HUES48 (cell line): Measurements from ENCODE around the gene TPRA1.

Experiments
- H3K27ac ChIP-seq: one replicate; pipeline ENCODE4 v1.7.0; 2013; ENCODE audit warnings: low read depth, low read length, inconsistent platforms
- H3K27me3 ChIP-seq: 2 replicates; pipeline ENCODE4 v1.6.1; 2013; ENCODE audit warnings: mild to moderate bottlenecking, low read length; ENCODE audit not compliant: control insufficient read depth, insufficient read depth
- H3K36me3 ChIP-seq: 2 replicates; pipeline ENCODE4 v1.6.1; 2013; ENCODE audit warnings: low read length; ENCODE audit not compliant: control insufficient read depth, insufficient read depth
- H3K4me1 ChIP-seq: 2 replicates; pipeline ENCODE4 v1.6.1; 2013; ENCODE audit warnings: mild to moderate bottlenecking, low read length; ENCODE audit not compliant: control insufficient read depth, insufficient read depth
- H3K4me3 ChIP-seq: 2 replicates; pipeline ENCODE4 v1.5.1; 2013; ENCODE audit warnings: mild to moderate bottlenecking, low read depth, low read length
- H3K9ac ChIP-seq: 2 replicates; pipeline ENCODE4 v1.6.1; 2013; ENCODE audit warnings: mild to moderate bottlenecking, low read depth, low read length, moderate library complexity
- H3K9me3 ChIP-seq: 2 replicates; pipeline ENCODE4 v1.6.1; 2013; ENCODE audit warnings: low read length; ENCODE audit not compliant: control insufficient read depth, insufficient read depth

Gene TPRA1

GRCh38 chr3:127628788-127629466 lies 38.4 kb upstream of the TPRA1 start, which contains the start of gene PODXL2:
TSS of gene PODXL2 (plus strand) at chr3:127629185. CDS start at chr3:127629220, 35 bp downstream.
- no peak within 1 kb of the TSS for H3K9ac ChIP-seq
- H3K36me3 ChIP-seq: no peaks in the 10 kb centered on the region
- H3K27ac ChIP-seq: no peak within 1 kb of the TSS

GRCh38 chr3:127628426-127628787 lies 37.9 kb upstream of the TPRA1 start:
- Histone ChIP-seq H3K27me3 (peaks cover 38% of the 10 kb centered on the region), H3K4me1 (peaks cover 5% of the 10 kb centered on the region), H3K27ac (no peak overlapping the region), H3K9ac (no peak overlapping the region), H3K9me3 (0 out of 2 replicates have a peak, but pooled peaks cover 5% of the 10 kb centered on the region), H3K36me3 (no peaks in the 10 kb centered on the region), H3K4me3 (no peak overlapping the region)

More at GRCh38 chr3:127628788-127629466, 38.4 kb upstream of the TPRA1 start, which contains the start of gene PODXL2:
- Histone ChIP-seq H3K4me1 (peaks cover 10% of the 10 kb centered on the region), H3K4me3 (peak within 1 kb of the TSS; percentile 60), H3K9me3 (0 out of 2 replicates have a peak, but pooled peaks cover 5% of the 10 kb centered on the region), H3K27me3 (peaks cover 38% of the 10 kb centered on the region)

- H3K4me1 ChIP-seq: no peaks in the 10 kb centered on the region
- 0 out of 2 replicates have a peak, but pooled peaks cover 5% of the 10 kb centered on the region for H3K9me3 ChIP-seq
- H3K4me3 ChIP-seq: no peak overlapping the region
- H3K27ac ChIP-seq: no peak overlapping the region
- H3K27me3 ChIP-seq: peaks cover 38% of the 10 kb centered on the region
- H3K9ac ChIP-seq: no peak overlapping the region
- H3K36me3 ChIP-seq: peaks cover 18% of the 10 kb centered on the region
Observed at GRCh38 chr3:127625821-127626220, 35.3 kb upstream of the TPRA1 start.

GRCh38 chr3:127624063-127624462 lies 33.5 kb upstream of the TPRA1 start:
- Histone ChIP-seq H3K9ac (no peak overlapping the region), H3K4me1 (no peaks in the 10 kb centered on the region), H3K27ac (no peak overlapping the region), H3K4me3 (no peak overlapping the region), H3K9me3 (0 out of 2 replicates have a peak, but pooled peaks cover 5% of the 10 kb centered on the region), H3K36me3 (peaks cover 36% of the 10 kb centered on the region), H3K27me3 (peaks cover 25% of the 10 kb centered on the region)

- H3K4me3 ChIP-seq: no peak overlapping the region
- peaks cover 47% of the 10 kb centered on the region for H3K36me3 ChIP-seq
Observed at GRCh38 chr3:127622772-127623576, 32.4 kb upstream of the TPRA1 start.

GRCh38 chr3:127622031-127622430 lies 31.5 kb upstream of the TPRA1 start:
- Histone ChIP-seq H3K9ac (no peak overlapping the region), H3K4me1 (no peaks in the 10 kb centered on the region), H3K4me3 (no peak overlapping the region), H3K27ac (no peak overlapping the region), H3K36me3 (peaks cover 56% of the 10 kb centered on the region), H3K27me3 (peaks cover 8% of the 10 kb centered on the region), H3K9me3 (no peaks in the 10 kb centered on the region)

More at GRCh38 chr3:127622772-127623576, 32.4 kb upstream of the TPRA1 start:
- no peak overlapping the region for H3K9ac ChIP-seq
- no peaks in the 10 kb centered on the region for H3K9me3 ChIP-seq
- H3K27ac ChIP-seq: no peak overlapping the region
- H3K27me3 ChIP-seq: peaks cover 17% of the 10 kb centered on the region
- no peaks in the 10 kb centered on the region for H3K4me1 ChIP-seq

- Histone ChIP-seq H3K27me3 (no peaks in the 10 kb centered on the region), H3K9me3 (no peaks in the 10 kb centered on the region), H3K36me3 (peaks cover 69% of the 10 kb centered on the region), H3K27ac (no peak overlapping the region), H3K4me1 (no peaks in the 10 kb centered on the region), H3K4me3 (no peak overlapping the region), H3K9ac (no peak overlapping the region)
Observed at GRCh38 chr3:127620637-127621375, 30.3 kb upstream of the TPRA1 start.

- Histone ChIP-seq H3K9ac (no peak overlapping the region), H3K27ac (no peak overlapping the region), H3K9me3 (no peaks in the 10 kb centered on the region), H3K36me3 (peaks cover 88% of the 10 kb centered on the region), H3K27me3 (no peaks in the 10 kb centered on the region), H3K4me3 (no peak overlapping the region), H3K4me1 (no peaks in the 10 kb centered on the region)
Observed at GRCh38 chr3:127618891-127619290, 28.4 kb upstream of the TPRA1 start.

- no peak overlapping the region for H3K4me3 ChIP-seq
- H3K9ac ChIP-seq: no peak overlapping the region
- H3K4me1 ChIP-seq: no peaks in the 10 kb centered on the region
- H3K36me3 ChIP-seq: peaks cover 100% of the 10 kb centered on the region
- no peak overlapping the region for H3K27ac ChIP-seq
- H3K9me3 ChIP-seq: no peaks in the 10 kb centered on the region
- H3K27me3 ChIP-seq: no peaks in the 10 kb centered on the region
Observed at GRCh38 chr3:127616836-127617605, 26.5 kb upstream of the TPRA1 start.

- Histone ChIP-seq H3K9me3 (no peaks in the 10 kb centered on the region), H3K9ac (no peak overlapping the region), H3K27me3 (no peaks in the 10 kb centered on the region), H3K27ac (no peak overlapping the region), H3K4me1 (no peaks in the 10 kb centered on the region), H3K36me3 (peaks cover 97% of the 10 kb centered on the region), H3K4me3 (no peak overlapping the region)
Observed at GRCh38 chr3:127615631-127616305, 25.2 kb upstream of the TPRA1 start.
